ENCODE results near the gene SREBF2. TPM values are rescaled to one million over a fixed set of nuclear protein-coding genes. Genes with fewer than 3 reads are reported as not detected.

The SREBF2 gene
- total and polyA plus RNA-seq, 9 of the 15 experiments (the other 6 are each of a cell fraction or from before 2014, with no cell fraction given), result 1.1 to 84.2 (median 26.9) TPM

DNA sequence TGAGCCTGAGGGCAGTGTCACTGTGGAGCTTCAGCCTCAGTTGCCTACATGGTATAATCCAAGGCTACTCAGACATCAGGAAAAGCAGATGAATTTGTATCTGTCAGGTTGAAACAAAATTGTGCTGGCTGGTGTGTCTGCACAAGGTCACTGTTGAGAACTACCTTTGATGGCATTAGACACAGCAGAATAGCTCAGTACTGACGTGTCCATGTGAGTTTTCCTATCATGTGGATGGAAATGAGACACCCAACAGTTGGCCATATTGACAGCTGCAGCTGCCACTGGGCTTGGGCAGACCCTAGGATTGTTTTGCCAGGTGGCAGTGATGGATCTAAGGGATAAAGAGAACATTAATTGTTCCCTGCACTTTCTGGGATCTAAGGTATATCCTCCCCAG is 16.7 kb upstream of the SREBF2 start:
- no TSS peak for BruUV-seq (replicated peaks)
- CTCF ChIA-PET (ENCODE audit: low intra/inter-chr PET ratio), result no interaction called here
- no peak overlapping the region for H3K9ac ChIP-seq (ENCODE audit: insufficient read depth in 1 of 2, low read depth in 2 of 2, low read length in 2 of 2)
- FAIRE-seq (no peak), DNase-seq (ENCODE audit: extremely low read depth in 1 of 4, low spot score in 3 of 4) (no peak), ATAC-seq (no peak)
- no peak overlapping the region for H2AFZ ChIP-seq (ENCODE audit: low read depth, low read length)
- peaks cover 5% of the 10 kb centered on the region for H3K9me1 ChIP-seq (ENCODE audit: control insufficient read depth, insufficient read depth, low read length)
- no peaks in the 10 kb centered on the region for H3K27me3 ChIP-seq (ENCODE audit: control insufficient read depth in 2 of 2, insufficient read depth in 2 of 2, low read length in 2 of 2)
- no peaks in the 10 kb centered on the region for H3K9me3 ChIP-seq (replicated peaks; ENCODE audit: control insufficient read depth, insufficient read depth, low read depth, low read length)
- H3K4me2 ChIP-seq (ENCODE audit: insufficient read depth, low read length), result no peak overlapping the region
- intact Hi-C loops (cut with micrococcal nuclease) (no loop called here), in situ Hi-C loops (cut with MboI) (no loop called here)
- no peak overlapping the region for H3K4me3 ChIP-seq
- no peak overlapping the region for H3K27ac ChIP-seq (ENCODE audit: extremely low read depth, low read depth, low read length)
- POLR2A ChIA-PET, result no interaction called here
- H3K36me3 ChIP-seq (ENCODE audit: control insufficient read depth, insufficient read depth, low read length), result peaks cover 44% of the 10 kb centered on the region; the same call in 2 of the 3 replicates
- WGBS (ENCODE audit: insufficient coverage, low coverage, missing lambda C conversion rate), result 100% methylated on average over 1 of the region's 1 CpG
- H4K20me1 ChIP-seq (replicated peaks; ENCODE audit: control insufficient read depth, insufficient read depth, low read length), result no peaks in the 10 kb centered on the region
- H3K4me1 ChIP-seq (replicated peaks in 1 of 2; ENCODE audit: control insufficient read depth in 2 of 2, insufficient read depth in 2 of 2, low read length in 2 of 2), result no peaks in the 10 kb centered on the region; a peak in 1 of 5 replicates
- H3K79me2 ChIP-seq (ENCODE audit: control insufficient read depth, insufficient read depth, low read length), result no peaks in the 10 kb centered on the region
- TF ChIP-seq DDX20 (tag; IDR thresholded peaks at IDR 0.05; ENCODE audit: low read depth), result no peak
- no peak for TF ChIP-seq DNMT1 (IDR thresholded peaks at IDR 0.05)
- TF ChIP-seq ADNP (tag; IDR thresholded peaks at IDR 0.05), result no peak
- TF ChIP-seq ZNF407 (IDR thresholded peaks at IDR 0.05; ENCODE audit: low read depth), result no peak
- TF ChIP-seq ZNF282 (CRISPR knock-in tag; IDR thresholded peaks at IDR 0.05), result no peak
- TF ChIP-seq RAD21 (CRISPR knock-in tag; conservative IDR thresholded peaks at IDR 0.05 in 1 of 2, IDR thresholded peaks at IDR 0.05 in 1 of 2), result no peak
- no peak for TF ChIP-seq GATA2 (CRISPR knock-in tag; IDR thresholded peaks at IDR 0.05)
- TF ChIP-seq CBFA2T2 (conservative IDR thresholded peaks at IDR 0.05), result no peak
